ENCODE data around the gene KIF1A.

- TF ChIP-seq, protein P1, sequence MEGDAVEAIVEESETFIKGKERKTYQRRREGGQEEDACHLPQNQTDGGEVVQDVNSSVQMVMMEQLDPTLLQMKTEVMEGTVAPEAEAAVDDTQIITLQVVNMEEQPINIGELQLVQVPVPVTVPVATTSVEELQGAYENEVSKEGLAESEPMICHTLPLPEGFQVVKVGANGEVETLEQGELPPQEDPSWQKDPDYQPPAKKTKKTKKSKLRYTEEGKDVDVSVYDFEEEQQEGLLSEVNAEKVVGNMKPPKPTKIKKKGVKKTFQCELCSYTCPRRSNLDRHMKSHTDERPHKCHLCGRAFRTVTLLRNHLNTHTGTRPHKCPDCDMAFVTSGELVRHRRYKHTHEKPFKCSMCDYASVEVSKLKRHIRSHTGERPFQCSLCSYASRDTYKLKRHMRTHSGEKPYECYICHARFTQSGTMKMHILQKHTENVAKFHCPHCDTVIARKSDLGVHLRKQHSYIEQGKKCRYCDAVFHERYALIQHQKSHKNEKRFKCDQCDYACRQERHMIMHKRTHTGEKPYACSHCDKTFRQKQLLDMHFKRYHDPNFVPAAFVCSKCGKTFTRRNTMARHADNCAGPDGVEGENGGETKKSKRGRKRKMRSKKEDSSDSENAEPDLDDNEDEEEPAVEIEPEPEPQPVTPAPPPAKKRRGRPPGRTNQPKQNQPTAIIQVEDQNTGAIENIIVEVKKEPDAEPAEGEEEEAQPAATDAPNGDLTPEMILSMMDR (IDR thresholded peaks at IDR 0.05; ENCODE audit: low read length) = no peak
- TF ChIP-seq EZH2phosphoT487 (IDR thresholded peaks at IDR 0.05; ENCODE audit: low read length) (no peak), EZH2 (optimal IDR thresholded peaks at IDR 0.05; ENCODE audit: low read depth, low read length) (no peak)
Observed at GRCh38 chr2:240664622-240665021, 155.4 kb downstream of the KIF1A start.

Data from MM.1S (cell line).